HG03521 (cell line): ENCODE measurements around the gene F5.

Source experiments
- ATAC-seq: cut with Tn5 transposase; IDR thresholded peaks from one replicate; pipeline ENCODE4 v1.9.1; 2021; ENCODE audit warnings: mild to moderate bottlenecking, moderate library complexity; ENCODE audit not compliant: unreplicated experiment

F5 gene

GRCh38 chr1:169588785-169589485 is 2.7 kb upstream of the F5 start:
- no peak for ATAC-seq

- no peak for ATAC-seq
Observed at GRCh38 chr1:169588112-169588511, 1.8 kb upstream of the F5 start.

GRCh38 chr1:169586067-169586394 is 250 bp downstream of the F5 start:
- ATAC-seq, result peak; percentile 9

- ATAC-seq, result no peak
Observed at GRCh38 chr1:169585181-169585580, 1.1 kb downstream of the F5 start.

GRCh38 chr1:169584483-169585144 is 1.7 kb downstream of the F5 start:
- ATAC-seq, result no peak

GRCh38 chr1:169577981-169578738 is 8.1 kb downstream of the F5 start:
- ATAC-seq, result no peak

- ATAC-seq, result no peak
Observed at GRCh38 chr1:169576935-169577331, 9.3 kb downstream of the F5 start.

GRCh38 chr1:169576241-169576934 is 9.9 kb downstream of the F5 start:
- ATAC-seq, result no peak

- no peak for ATAC-seq
Observed at GRCh38 chr1:169574336-169574735, 11.9 kb downstream of the F5 start.

- no peak for ATAC-seq
Observed at GRCh38 chr1:169572187-169572586, 14.1 kb downstream of the F5 start.

- no peak for ATAC-seq
Observed at GRCh38 chr1:169571450-169571849, 14.8 kb downstream of the F5 start.

GRCh38 chr1:169570172-169570574 is 16.1 kb downstream of the F5 start:
- ATAC-seq, result no peak

GRCh38 chr1:169568497-169568896 is 17.8 kb downstream of the F5 start:
- no peak for ATAC-seq

- no peak for ATAC-seq
Observed at GRCh38 chr1:169565335-169566271, 20.7 kb downstream of the F5 start.

- ATAC-seq, result no peak
Observed at GRCh38 chr1:169563650-169564049, 22.6 kb downstream of the F5 start.

- no peak for ATAC-seq
Observed at GRCh38 chr1:169563019-169563615, 23.2 kb downstream of the F5 start.

GRCh38 chr1:169561692-169562091 is 24.6 kb downstream of the F5 start:
- ATAC-seq, result no peak

- no peak for ATAC-seq
Observed at GRCh38 chr1:169557131-169557530, 29.1 kb downstream of the F5 start.

GRCh38 chr1:169550294-169550693 is 36.0 kb downstream of the F5 start:
- no peak for ATAC-seq

GRCh38 chr1:169548282-169548681 is 38.0 kb downstream of the F5 start:
- no peak for ATAC-seq
